Mesothelial cell of epicardium (in vitro differentiated cells): ENCODE measurements around the gene POLR3A. TPM values are rescaled to one million over a fixed set of nuclear protein-coding genes. Genes with fewer than 3 reads are reported as not detected.

Experiments used
- DNase-seq, 2 experiments: peaks; one replicate each; pipeline ENCODE4 v3.0.0; 2021; ENCODE audit warnings: low spot score in 2 of 2; ENCODE audit not compliant: unreplicated experiment in 2 of 2
- H3K27ac Mint-ChIP-seq: 2 replicates; pipeline ENCODE4 v1.8.0; 2021; ENCODE audit warnings: mixed read lengths
- H3K27me3 Mint-ChIP-seq: 2 replicates; pipeline ENCODE4 v1.8.0; 2021; ENCODE audit warnings: low read depth, mixed read lengths
- H3K36me3 Mint-ChIP-seq: 2 replicates; pipeline ENCODE4 v1.8.0; 2021; ENCODE audit warnings: mixed read lengths
- H3K4me1 Mint-ChIP-seq: 2 replicates; pipeline ENCODE4 v1.8.0; 2021; ENCODE audit warnings: mixed read lengths
- H3K4me3 Mint-ChIP-seq: 2 replicates; pipeline ENCODE4 v1.8.0; 2021; ENCODE audit warnings: mild to moderate bottlenecking, moderate library complexity, mixed read lengths
- H3K9me3 Mint-ChIP-seq: 2 replicates; pipeline ENCODE4 v1.8.0; 2021; ENCODE audit warnings: mixed read lengths
- total RNA-seq: library from RNA; stranded (reverse); gene quantifications from 3 replicates; pipeline ENCODE4 v1.2.1, GENCODE V29; 2021
- TF ChIP-seq, protein P1 (sequence below): fragments of 200-600 bp; sonication (generic); IDR thresholded peaks from one replicate; pipeline ENCODE4 v1.5.0; 2021; ENCODE audit warnings: antibody characterized with exemption; ENCODE audit not compliant: unreplicated experiment

POLR3A gene
- total RNA-seq, 1 donor from 2014 or later, result 23.9 TPM

- no peak for DNase-seq
- H3K9me3 Mint-ChIP-seq, result peaks cover 14% of the 10 kb centered on the region
- no peak overlapping the region for H3K27ac Mint-ChIP-seq
- peaks cover 6% of the 10 kb centered on the region for H3K36me3 Mint-ChIP-seq
- TF ChIP-seq, protein P1, sequence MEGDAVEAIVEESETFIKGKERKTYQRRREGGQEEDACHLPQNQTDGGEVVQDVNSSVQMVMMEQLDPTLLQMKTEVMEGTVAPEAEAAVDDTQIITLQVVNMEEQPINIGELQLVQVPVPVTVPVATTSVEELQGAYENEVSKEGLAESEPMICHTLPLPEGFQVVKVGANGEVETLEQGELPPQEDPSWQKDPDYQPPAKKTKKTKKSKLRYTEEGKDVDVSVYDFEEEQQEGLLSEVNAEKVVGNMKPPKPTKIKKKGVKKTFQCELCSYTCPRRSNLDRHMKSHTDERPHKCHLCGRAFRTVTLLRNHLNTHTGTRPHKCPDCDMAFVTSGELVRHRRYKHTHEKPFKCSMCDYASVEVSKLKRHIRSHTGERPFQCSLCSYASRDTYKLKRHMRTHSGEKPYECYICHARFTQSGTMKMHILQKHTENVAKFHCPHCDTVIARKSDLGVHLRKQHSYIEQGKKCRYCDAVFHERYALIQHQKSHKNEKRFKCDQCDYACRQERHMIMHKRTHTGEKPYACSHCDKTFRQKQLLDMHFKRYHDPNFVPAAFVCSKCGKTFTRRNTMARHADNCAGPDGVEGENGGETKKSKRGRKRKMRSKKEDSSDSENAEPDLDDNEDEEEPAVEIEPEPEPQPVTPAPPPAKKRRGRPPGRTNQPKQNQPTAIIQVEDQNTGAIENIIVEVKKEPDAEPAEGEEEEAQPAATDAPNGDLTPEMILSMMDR, result no peak
- no peak overlapping the region for H3K4me3 Mint-ChIP-seq
- no peaks in the 10 kb centered on the region for H3K27me3 Mint-ChIP-seq
- H3K4me1 Mint-ChIP-seq, result no peaks in the 10 kb centered on the region
Observed at GRCh38 chr10:77955136-77955535, 74.2 kb downstream of the POLR3A start.

DNA sequence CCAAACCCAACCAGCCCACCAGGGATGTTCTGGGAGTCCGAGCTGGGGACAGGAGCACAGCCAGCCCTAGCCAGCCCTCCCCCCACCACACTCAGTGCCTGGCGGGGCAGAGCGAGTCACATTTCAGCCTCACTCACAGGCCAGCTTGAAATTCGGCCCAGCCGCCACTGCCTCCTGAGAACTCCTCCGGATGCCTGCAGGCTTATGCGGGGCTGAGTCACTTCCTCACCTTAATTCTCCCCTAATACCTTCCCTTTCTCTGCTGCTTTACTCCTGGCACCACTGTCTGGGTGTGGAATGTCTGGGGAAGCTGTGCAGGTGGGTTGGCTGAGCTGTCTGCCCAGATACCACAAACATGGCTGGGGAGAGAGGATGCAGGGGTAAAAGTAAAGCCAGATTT lies 80.1 kb downstream of the POLR3A start:
- H3K36me3 Mint-ChIP-seq, result peaks cover 6% of the 10 kb centered on the region
- H3K4me3 Mint-ChIP-seq, result no peak overlapping the region
- H3K27ac Mint-ChIP-seq, result peak overlapping the region; percentile 82
- peaks cover 14% of the 10 kb centered on the region for H3K9me3 Mint-ChIP-seq
- TF ChIP-seq, protein P1, result no peak
- H3K4me1 Mint-ChIP-seq, result peaks cover 12% of the 10 kb centered on the region
- no peaks in the 10 kb centered on the region for H3K27me3 Mint-ChIP-seq
- DNase-seq, result no peak

- Mint-ChIP-seq H3K9me3 (peaks cover 8% of the 10 kb centered on the region), H3K4me3 (no peak overlapping the region), H3K27ac (no peak overlapping the region), H3K4me1 (peaks cover 21% of the 10 kb centered on the region), H3K36me3 (peaks cover 2% of the 10 kb centered on the region), H3K27me3 (no peaks in the 10 kb centered on the region)
- TF ChIP-seq, protein P1, result no peak
- DNase-seq, result no peak
Observed at GRCh38 chr10:77946084-77946483, 83.2 kb downstream of the POLR3A start.

DNA sequence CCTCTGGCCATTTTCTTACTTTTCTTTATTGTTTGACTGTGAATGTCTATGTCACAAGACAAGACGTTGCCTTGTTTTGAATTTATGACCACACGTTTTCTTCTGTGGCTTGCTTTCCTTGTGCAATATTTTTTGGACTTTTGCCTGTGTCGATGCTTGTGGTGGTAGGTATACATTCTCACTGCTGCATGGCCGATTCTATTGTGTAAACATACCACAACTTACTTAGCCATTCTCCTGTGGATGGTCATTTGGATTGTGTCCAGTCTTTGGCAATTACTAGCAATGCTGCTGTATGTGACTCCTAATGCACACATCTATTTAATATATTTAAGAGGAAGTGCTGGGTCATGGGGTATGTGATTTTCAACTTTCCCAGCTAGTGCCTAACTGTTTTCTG lies 84.8 kb downstream of the POLR3A start:
- Mint-ChIP-seq H3K36me3 (no peaks in the 10 kb centered on the region), H3K4me3 (no peak overlapping the region), H3K27me3 (no peaks in the 10 kb centered on the region), H3K9me3 (no peaks in the 10 kb centered on the region), H3K4me1 (peaks cover 21% of the 10 kb centered on the region), H3K27ac (no peak overlapping the region)
- TF ChIP-seq, protein P1, result no peak
- DNase-seq, result no peak

DNA sequence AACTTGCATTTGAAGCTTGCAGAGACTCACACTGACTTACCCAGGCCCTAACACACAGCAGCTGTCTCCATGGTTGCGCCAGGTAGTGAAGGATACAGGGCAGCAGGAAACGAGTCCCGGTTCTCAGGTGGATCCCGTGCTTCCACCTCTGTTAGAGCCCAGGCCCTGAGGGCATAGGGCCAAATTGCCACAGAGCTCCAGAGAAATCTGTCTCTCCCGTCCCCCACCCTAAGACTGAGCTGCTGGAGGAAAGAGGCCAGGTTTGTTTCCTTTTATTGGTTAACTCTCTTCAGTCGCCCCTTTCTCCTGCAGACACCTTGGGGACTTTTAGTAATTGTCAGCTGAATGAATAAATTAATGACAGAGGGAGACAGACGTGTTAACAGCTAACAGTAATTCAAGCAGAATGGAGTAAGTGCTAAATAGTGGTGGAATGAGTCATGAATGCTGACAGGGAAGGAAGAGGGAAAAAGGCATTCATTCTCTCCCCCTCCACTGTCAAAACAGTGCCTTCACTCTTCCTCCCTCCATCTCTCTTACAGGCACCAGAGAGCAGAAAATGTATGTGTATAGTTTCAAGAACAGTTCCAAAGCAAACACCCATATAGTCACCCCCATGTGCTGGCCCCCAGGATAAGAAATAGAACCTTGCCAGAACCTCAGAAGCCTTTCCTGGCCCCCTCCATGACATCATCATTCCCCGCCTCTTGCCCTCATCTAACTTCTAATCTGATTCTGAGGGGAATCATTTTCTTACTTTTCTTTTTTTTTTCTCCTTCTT lies 86.0 kb downstream of the POLR3A start:
- Mint-ChIP-seq H3K27me3 (no peaks in the 10 kb centered on the region), H3K27ac (peak overlapping the region; percentile 43), H3K9me3 (no peaks in the 10 kb centered on the region), H3K4me1 (peaks cover 13% of the 10 kb centered on the region), H3K36me3 (no peaks in the 10 kb centered on the region), H3K4me3 (no peak overlapping the region)
- no peak for DNase-seq
- TF ChIP-seq, protein P1, result no peak
